ENCODE measurements around the gene ZBTB16.

Gene ZBTB16

GRCh38 chr11:114085965-114086793 lies 26.7 kb downstream of the ZBTB16 start:
- DNase-seq = no peak

DNA sequence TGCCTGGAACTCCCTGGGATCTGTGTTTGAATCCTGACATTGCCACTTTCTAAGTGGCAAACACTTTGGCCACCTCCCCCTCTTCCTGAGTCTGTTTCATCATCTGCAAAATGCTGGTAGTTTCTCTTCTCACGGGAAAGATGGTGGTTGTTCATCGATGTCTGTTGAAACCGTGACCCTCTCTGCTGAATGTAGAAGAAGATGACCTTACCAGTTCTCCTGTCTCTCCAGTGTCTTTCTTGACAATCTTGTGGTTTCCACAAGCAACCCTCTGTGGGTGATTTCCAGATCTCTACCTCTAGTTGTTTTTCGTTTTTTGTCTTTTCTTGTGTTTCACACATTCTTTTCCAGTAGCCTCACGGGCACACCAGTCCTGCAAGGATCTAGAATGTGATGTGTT lies 27.5 kb downstream of the ZBTB16 start:
- DNase-seq = no peak

GRCh38 chr11:114088216-114088615 lies 28.7 kb downstream of the ZBTB16 start:
- DNase-seq = no peak

DNA sequence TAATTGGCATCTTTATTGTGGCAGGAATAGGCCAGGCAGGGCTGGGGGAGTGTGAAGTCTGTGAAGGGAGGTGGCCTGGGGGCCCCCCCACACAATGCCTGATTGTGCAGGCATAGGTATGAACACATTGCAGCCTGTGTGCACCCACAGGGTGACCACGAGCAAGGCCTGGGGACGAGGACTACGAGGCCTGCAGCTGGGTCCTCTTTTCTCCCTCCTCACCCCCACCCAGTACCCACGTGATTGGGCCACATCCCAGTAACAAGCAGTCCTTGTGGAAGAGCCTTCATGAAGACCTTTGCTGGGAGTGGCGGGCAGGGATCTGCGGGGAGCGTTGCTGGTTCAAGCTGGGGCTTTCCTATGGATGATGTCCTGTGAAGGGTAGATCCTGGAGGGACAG lies 29.3 kb downstream of the ZBTB16 start:
- DNase-seq = no peak

GRCh38 chr11:114089748-114090147 lies 30.2 kb downstream of the ZBTB16 start:
- no peak for DNase-seq

DNA sequence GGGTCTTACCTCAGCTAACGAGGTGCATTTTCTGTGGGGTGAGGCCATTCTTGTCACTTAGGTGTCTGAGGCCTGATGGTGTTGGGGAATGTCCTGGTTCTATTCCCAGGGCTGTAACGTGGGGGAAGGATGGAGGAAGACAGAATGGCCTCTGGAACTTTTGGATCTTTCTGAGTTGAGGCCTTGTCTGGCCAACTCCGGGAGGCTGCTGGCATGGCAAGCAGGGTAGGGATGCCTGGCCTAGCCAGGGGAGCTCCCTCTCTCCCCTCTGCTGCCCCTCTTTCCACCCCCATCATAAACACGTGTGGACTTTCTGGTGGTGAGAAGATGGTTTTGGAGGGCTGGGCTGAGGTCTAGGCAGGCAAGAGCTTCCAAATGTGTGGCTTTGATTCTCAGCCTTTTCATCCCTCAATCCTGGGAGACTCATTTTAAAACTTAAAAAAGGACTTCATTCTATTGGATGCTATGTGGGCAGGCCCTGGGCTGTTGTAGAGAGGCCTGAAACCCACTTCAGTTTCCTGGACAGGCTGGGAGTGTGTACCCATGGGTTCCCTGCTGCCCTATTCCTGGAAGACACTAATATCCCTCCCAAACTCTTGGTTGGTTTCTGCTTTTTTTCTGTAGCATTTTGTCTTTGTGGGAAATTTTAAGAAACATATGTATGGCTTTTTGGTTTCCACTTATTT lies 30.9 kb downstream of the ZBTB16 start:
- no peak for DNase-seq

DNA sequence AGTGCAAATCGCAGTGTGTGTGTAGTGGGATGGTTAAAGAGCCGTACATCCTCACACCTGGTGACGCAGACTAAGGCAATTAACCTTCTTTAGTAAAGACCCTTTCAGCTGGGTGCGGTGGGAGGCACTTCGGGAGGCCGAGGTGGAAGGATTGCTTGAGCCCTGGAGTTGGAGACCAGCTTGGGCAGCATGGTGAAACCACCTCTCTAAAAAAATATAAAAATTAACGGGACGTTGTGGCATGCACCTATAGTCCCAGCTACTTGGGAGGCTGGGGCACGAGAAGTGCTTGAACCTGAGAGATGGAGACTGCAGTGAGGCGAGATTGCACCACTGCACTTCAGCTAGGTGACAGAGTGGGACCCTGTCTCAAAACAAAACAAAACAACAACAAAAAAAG lies 31.5 kb downstream of the ZBTB16 start:
- no peak for DNase-seq

DNA sequence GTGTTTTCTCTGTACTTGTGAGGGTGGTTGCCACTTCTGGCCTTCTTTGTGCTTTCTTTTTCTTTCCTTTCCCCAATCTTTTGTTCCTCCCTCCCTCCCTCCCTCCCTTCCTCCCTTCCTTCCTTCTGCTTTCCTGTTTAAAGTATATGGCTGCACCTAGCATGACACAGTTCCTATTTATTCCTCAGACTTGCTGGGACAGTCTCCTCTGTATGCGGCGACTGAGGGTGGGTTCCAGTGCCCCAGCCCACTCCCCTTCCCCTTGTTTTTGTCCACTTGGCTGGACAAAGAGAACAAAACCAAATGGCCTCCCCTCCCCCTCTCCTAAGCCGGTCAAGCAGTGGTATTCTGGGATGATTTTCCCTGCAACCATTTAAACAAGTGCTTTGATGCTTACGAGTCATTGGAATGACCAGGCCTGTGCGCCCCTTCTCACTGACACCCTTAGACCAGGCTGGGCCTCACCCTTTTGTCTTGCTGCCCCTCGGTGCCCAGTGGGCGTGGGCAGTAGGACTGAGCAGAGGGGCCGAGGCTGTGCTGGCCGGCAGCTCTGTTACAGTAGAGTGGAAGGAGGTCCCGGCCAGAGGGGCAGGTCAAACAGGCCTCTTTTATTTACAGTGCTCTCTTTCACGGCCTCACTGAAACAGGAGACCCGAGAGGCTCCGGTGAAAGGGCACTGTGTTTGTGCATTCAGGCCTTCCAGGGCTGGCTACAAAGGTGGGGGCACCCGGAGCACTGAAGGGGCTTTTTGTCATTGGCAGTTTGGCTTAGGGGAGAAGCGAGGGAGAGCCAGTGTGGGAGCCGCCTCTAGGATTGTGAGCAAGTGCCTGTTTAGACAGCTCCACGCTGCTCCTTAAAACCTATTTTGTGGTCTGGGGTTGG lies 32.2 kb downstream of the ZBTB16 start:
- DNase-seq = no peak

GRCh38 chr11:114092478-114092877 lies 33.0 kb downstream of the ZBTB16 start:
- DNase-seq = no peak

GRCh38 chr11:114092953-114093352 lies 33.4 kb downstream of the ZBTB16 start:
- DNase-seq = no peak

DNA sequence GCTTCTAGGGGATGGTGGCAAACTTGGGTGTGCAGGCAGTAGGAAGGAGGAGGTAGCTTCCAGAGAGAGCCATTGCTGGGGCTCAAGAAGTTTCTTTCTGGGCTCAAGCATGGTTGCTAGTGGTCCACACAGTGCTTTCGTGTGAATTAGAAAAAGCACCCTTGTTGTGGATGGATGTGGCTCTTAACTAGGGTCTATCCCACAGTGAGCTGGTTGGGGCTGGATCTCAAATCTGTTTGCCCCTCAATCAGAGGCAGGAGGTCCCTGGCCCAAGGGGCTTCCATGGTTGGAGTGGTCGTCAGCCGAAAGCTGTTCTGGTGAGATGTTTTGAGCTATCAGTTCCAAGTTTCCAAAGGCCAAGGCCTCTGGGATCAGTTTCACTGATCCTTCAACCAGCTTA lies 35.0 kb downstream of the ZBTB16 start:
- DNase-seq = no peak

- DNase-seq = no peak
These were observed 36.4 kb downstream of the ZBTB16 start for GRCh38 chr11:114095899-114096298.

DNA sequence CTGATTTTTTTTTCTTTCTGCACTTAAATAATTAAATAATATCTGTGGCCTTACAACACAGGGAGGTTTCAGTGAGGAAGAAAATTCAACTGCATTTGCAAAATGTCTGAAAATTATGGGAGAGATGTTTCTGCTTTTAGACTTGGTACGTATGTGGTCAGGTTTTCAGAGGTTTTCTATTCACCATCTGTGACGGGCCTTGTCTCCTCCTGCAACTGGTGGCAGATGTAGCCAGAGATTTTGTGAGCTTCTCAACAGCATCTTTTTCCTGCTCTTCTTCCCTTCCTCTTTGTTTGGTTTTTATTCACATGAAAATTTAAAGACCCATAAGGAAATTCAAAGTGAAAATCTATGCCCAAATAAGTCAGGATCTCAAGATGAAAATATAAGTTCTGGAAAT lies 38.3 kb downstream of the ZBTB16 start:
- no peak for DNase-seq

GRCh38 chr11:114098927-114099326 lies 39.4 kb downstream of the ZBTB16 start:
- no peak for DNase-seq

DNA sequence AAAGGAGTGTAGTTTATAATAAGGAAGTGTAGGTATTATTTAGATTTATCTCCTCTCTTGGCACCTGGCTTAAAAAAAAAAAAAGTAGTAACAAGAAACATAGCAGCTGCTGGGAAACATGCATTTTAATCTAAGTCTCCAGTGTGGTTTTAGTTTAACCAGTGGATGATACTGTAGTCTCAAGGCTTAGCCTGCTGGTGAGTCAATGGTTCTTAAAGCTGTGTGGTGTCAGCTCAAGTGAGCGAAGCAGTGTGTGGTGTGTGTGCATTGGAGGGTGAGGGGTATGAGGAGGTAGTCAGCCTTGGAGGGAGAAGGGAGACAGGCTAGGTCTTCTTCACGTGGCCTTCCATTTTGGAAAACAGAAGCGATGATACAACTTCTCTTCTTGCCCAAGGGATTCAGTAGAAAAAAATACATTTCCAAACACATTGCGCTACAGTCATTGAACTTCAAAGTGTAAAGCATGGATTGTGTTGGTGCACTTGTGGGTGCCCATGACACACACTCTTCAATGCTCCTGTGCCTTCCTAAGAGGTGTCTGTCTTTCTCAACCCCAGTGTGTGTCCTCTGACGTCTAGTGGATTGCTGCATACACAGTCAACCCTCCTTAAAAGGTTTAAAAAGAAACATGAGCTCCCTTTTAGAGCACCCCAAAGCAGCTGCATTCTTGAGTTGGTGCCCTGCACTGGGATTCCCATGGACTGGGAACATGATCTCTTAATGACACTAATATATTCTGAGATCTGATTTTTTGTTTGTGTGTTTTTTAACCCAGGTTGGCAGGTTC lies 40.1 kb downstream of the ZBTB16 start:
- DNase-seq = no peak

DNA sequence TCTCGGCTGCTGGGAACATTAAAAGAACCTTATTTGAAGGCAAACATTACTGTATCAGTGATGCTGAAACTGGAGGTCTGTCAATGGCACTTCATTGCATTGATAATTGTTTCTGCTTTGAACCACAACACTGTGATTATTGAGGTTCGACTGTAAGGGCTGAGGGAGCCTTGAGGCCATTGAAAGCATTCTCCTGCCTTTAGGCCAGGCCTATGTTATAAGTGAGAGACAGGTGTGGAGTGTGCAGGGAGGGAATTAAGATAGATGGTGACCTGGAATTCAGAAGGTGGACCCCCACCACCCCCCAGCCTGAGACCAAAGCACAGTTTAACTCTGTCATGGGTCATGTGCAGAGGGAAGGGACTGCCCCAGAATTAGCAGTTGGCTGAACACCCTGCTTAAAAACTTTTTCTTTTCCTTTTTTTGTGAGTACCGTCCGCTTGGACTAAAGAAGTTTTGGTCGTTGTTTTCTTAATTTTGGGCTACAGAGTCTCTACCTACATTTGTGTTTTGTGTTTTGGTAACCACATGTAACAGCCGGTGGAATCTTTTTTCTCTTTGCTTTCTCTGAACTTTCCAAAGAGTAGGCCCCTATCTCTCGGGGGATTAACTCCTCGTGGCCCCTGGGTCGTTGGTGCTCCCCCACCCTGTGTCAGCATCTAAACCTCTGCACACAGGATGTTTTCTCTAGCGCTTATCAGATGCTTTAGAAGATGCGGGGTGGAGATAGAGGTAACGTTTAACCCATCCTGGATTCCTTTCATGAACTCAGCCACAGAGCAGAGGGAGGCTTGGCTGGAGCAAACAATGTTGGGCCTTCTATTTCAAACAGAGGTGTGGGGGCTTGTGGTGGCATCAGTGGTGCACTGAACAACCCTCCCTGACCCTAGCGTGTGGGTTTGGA lies 43.7 kb downstream of the ZBTB16 start:
- DNase-seq = no peak

GRCh38 chr11:114105611-114106010 lies 46.1 kb downstream of the ZBTB16 start:
- no peak for DNase-seq

- no peak for DNase-seq
These were observed 46.5 kb downstream of the ZBTB16 start for GRCh38 chr11:114106047-114106446.

GRCh38 chr11:114106986-114107385 lies 47.5 kb downstream of the ZBTB16 start:
- DNase-seq = no peak

GRCh38 chr11:114108501-114109205 lies 49.1 kb downstream of the ZBTB16 start:
- no peak for DNase-seq
